HG03159 (cell line): ENCODE data around the gene RPP38.

Experiments
- ATAC-seq: cut with Tn5 transposase; IDR thresholded peaks from one replicate; pipeline ENCODE4 v1.9.1; 2021; ENCODE audit warnings: mild to moderate bottlenecking, moderate library complexity; ENCODE audit not compliant: unreplicated experiment

Gene RPP38

GRCh38 chr10:15149042-15149771 is 52.1 kb downstream of the RPP38 start:
- no peak for ATAC-seq

DNA sequence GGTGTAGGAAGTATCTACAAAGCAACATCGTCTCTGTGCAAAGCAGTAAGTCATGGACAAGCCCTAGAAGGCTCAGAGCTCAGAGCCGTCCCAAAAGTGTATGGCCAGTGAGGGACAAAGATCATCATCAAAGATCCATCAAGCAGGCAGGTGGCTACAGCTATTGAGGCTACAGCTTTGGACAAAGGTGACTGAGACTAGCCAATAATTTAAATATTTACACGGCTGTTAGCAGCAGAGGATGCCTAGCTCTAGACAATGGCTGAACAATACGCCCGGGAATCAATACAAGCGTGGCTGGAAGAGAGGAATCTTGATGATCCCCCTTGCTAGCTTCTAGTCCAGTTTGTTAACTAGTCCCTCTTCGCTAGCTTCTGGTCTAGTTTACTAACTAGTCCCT is 53.4 kb downstream of the RPP38 start:
- ATAC-seq: no peak

GRCh38 chr10:15152556-15152955 is 55.4 kb downstream of the RPP38 start:
- ATAC-seq: no peak
